22Rv1 (cell line): Measurements from ENCODE around the gene MFSD11.

Source experiments
- ZFX ChIP-seq: fragments of 450-650 bp; IDR thresholded peaks from 2 replicates; pipeline ENCODE4 v1.6.1; 2017; ENCODE audit warnings: antibody characterized with exemption, borderline replicate concordance
- TF ChIP-seq, protein P1 (sequence below): fragments of 450-650 bp; IDR thresholded peaks from 2 replicates; pipeline ENCODE4 v1.5.1; 2017; ENCODE audit warnings: mild to moderate bottlenecking

DNA sequence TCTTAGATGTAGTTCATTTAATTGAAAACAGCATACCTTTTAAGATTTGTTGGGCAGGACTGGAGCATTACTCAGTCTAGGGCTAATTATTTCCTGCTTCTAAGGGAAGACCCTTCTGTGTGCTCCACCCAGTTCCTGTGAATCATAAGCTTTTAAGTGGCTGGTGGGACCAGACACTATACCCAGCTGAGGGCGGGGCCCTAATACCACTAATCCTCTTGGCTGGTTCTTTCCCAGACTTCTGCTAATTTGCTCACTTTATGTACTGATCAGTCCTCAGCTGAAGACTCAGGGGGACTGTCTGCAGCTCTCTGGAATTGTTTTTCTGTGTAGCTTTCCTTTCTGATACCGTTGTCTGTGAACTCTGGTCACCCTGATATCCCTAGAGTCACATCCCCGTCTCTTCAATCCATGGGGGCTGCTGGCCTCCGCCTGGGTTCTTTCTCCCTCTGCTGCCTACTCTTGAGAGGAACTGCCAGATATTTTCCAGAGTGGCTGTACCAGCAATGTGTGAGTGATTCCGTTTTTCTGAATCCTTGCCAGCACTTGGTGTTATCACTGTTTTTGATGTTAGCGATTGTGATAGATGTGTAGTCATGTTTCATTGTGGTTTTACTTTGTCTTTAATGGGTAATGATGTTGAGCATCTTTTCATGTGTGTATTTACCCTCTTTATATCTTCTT lies 35.1 kb downstream of the MFSD11 start:
- TF ChIP-seq, protein P1, sequence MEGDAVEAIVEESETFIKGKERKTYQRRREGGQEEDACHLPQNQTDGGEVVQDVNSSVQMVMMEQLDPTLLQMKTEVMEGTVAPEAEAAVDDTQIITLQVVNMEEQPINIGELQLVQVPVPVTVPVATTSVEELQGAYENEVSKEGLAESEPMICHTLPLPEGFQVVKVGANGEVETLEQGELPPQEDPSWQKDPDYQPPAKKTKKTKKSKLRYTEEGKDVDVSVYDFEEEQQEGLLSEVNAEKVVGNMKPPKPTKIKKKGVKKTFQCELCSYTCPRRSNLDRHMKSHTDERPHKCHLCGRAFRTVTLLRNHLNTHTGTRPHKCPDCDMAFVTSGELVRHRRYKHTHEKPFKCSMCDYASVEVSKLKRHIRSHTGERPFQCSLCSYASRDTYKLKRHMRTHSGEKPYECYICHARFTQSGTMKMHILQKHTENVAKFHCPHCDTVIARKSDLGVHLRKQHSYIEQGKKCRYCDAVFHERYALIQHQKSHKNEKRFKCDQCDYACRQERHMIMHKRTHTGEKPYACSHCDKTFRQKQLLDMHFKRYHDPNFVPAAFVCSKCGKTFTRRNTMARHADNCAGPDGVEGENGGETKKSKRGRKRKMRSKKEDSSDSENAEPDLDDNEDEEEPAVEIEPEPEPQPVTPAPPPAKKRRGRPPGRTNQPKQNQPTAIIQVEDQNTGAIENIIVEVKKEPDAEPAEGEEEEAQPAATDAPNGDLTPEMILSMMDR, result no peak
- TF ChIP-seq ZFX, result no peak
